CD4-positive, alpha-beta T cell treated with Interleukin-17A for 4 hours (primary cell): ENCODE measurements around the gene GPR61.
A peak's percentile ranks its signal among the peaks of the same experiment; 100 is the strongest.

ENCODE experiments used
- DNase-seq: peaks from one replicate; pipeline ENCODE4 v3.0.0-alpha.2; 2020; ENCODE audit warnings: mixed read lengths

Gene GPR61

GRCh38 chr1:109537450-109538178 is 2.1 kb upstream of the GPR61 start:
- no peak for DNase-seq

DNA sequence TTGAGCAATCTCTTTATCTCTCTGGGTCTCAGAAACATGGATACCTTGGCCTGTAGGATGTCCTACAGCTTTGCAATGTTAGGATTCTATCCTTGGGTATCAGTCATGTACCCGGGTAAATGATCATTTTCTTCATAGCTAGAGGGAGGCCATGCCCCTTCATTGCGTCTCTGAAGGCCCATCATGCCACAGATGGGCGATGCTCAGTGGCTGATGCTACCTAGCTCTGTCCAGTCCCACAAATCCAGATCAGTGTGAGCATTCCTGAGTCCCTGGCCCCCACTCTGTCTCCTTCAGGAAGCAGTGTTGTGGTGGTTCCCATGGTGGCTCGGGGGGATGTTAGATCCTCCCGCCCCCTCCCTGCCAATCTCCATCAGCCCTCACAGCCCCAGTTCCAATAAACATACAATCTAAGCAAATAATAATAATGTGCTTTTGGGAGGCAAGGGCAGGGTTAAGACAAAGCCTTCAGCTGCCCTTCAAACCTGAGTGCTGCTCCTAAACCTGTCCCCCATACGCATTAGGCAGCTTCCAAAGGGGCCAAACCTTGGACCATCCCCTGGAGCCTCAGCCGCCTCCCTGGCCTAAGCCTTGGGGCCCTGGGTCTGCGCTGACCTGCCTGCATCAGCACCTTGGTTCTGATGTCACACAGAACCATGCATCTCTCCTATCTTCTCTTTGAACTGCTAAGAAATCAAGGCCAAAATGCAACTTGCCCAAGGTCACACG is 681 bp upstream of the GPR61 start:
- no peak for DNase-seq

- no peak for DNase-seq
These were observed 1.4 kb downstream of the GPR61 start for GRCh38 chr1:109541102-109541501.

DNA sequence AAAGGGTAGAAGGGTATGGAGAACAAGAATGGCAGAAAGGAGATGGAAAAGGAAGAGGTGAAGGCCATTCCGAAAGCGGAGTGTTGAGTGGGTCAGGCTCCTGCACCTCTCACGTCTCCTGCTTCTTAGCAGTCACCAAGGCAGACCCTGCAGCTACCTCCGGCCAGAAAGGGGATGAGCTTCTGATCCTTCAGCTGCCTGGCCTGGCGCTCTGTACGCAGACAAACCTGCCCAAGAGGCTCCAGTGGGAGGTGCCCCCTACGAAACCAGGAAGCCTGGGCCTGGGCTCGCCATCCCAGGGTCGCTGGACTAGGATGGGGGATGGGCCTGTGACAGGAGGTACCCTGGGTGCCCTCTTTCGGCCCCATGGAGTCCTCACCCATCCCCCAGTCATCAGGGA is 3.0 kb downstream of the GPR61 start:
- DNase-seq, result no peak

DNA sequence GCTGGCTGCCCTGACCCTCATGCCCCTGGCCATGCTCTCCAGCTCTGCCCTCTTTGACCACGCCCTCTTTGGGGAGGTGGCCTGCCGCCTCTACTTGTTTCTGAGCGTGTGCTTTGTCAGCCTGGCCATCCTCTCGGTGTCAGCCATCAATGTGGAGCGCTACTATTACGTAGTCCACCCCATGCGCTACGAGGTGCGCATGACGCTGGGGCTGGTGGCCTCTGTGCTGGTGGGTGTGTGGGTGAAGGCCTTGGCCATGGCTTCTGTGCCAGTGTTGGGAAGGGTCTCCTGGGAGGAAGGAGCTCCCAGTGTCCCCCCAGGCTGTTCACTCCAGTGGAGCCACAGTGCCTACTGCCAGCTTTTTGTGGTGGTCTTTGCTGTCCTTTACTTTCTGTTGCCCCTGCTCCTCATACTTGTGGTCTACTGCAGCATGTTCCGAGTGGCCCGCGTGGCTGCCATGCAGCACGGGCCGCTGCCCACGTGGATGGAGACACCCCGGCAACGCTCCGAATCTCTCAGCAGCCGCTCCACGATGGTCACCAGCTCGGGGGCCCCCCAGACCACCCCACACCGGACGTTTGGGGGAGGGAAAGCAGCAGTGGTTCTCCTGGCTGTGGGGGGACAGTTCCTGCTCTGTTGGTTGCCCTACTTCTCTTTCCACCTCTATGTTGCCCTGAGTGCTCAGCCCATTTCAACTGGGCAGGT is 3.8 kb downstream of the GPR61 start:
- DNase-seq, result no peak

- no peak for DNase-seq
These were observed 4.5 kb downstream of the GPR61 start for GRCh38 chr1:109543988-109544735.

GRCh38 chr1:109546311-109547109 is 6.8 kb downstream of the GPR61 start:
- peak; percentile 94 for DNase-seq

- DNase-seq, result peak; percentile 32
These were observed 8.0 kb downstream of the GPR61 start for GRCh38 chr1:109547463-109548320.

DNA sequence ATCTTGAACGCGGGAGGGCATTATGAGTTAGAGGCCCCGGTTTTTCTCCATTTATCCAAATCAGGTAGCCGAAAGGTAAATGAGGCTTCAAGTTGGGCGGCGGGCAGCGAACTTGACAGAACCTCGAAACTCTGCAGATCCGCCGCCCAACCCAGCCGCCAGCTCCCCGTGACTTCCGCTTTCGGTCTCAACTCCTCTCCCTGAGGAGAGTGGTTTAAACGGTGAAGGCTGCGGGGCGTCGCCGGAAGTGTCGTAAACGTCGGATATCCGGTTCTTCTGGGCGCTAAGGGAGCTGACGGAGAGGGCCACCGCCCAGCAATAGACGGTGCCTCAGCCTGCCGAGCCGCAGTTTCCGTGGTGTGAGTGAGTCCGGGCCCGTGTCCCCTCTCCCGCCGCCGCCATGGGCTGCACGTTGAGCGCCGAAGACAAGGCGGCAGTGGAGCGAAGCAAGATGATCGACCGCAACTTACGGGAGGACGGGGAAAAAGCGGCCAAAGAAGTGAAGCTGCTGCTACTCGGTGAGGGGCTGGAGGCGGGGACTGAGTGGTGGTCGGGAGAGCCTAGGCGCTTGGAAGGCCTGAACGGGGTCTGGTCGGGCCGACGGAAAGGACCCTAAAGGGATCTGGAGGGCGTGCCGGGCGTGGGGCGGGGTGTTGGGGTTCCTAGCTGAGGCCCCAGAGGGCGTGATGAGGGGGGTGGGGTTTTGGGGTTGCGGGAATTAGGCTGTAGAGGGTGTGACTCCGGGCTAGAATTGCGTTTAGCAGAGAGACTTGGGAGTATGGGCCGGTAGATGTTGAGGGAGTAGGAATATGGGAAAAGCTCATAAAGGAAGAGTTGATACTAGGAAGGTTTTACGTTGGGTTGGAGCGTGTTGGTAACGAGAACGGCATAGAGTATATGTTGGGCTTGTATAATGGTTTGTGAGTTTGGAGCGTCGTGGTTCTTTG is 8.9 kb downstream of the GPR61 start, which contains the start of gene GNAI3:
Gene GNAI3 (plus strand): TSS at position 295 of the 947 bp plus-strand sequence. CDS start 106 bp downstream, at position 401.
- peak; percentile 96 for DNase-seq

- no peak for DNase-seq
These were observed 16.9 kb downstream of the GPR61 start for GRCh38 chr1:109556563-109556962.

GRCh38 chr1:109557520-109557919 is 17.8 kb downstream of the GPR61 start:
- DNase-seq, result no peak

GRCh38 chr1:109559995-109560394 is 20.3 kb downstream of the GPR61 start:
- DNase-seq, result no peak

DNA sequence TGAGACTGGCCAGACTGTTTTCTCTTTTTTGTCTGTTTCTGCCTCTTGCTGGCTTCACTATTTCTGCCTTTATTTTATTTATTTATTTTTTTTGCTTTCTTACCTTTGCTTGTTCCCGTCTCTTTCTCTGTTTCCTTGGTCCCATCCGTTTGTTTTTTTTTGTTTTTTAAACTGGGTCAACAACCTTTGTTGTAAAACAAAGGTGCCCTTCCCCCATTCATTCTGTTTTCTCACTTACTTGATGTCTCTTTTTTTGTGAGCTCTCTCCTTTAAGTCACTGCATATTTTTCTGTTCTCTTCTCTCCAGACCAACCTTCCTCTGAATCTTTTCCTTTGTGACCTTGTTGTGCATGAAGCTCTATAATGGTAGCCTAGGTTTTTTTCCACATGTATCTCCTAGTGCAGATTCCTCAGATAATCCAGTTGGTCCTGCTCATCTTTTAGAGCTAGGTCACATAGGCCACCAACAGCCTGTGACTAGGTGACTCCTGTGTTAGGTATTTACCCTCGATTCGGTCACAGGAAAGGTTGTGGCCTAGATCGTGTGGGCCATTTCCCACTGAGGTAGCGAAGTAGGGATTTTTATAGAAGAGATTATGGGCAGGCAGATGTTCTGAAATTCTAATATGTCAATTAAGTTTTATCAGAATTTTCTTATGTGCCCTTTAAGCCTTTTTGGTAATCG is 24.7 kb downstream of the GPR61 start:
- no peak for DNase-seq

DNA sequence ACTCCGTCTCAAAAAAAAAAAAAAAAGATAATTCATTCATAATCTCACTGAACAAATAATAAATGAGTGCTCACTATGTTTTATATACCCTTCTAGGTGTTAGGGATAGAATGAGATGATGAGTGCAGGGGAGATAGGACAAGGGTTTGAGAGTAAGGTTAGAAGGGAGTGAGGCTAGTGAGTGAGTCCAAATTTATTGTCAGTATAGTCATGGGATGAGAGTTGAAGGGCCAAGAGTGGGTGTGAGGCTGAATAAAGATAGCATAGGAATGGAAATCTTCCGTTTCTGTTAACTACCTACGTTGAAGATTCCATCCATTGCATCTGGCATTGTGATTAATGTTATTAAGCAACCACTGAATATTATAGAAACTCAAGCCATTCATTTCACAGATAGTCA is 25.6 kb downstream of the GPR61 start:
- no peak for DNase-seq

DNA sequence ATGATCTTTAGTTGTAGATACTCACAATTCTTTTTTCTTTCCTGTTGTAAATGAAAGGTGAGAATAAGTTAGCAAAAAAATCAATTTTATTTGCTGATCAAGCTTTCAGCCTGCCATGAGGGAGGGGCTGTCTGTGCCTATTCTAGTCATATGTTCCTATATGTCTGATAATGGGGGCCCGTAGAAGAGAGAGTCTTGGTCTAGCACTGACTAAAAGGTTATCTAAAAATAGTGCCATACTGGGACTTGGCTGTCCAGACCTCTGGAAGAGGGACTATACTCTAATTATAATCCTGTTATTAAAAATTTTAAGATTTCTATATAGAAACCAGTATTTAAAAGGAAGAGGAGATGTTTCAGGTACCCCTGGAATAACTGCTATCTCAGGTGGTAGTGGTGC is 27.3 kb downstream of the GPR61 start:
- no peak for DNase-seq

- no peak for DNase-seq
These were observed 28.4 kb downstream of the GPR61 start for GRCh38 chr1:109567877-109568672.

- no peak for DNase-seq
These were observed 29.7 kb downstream of the GPR61 start for GRCh38 chr1:109569323-109569722.

GRCh38 chr1:109570414-109570813 is 30.7 kb downstream of the GPR61 start:
- no peak for DNase-seq
